H1 (cell line): ENCODE results near the gene ANKH. TPM values are rescaled to one million over a fixed set of nuclear protein-coding genes. Genes with fewer than 3 reads are reported as not detected.

Experiments
- CTCF ChIA-PET: fragments of 300-600 bp; sonication (Branson Sonifier 250); formaldehyde crosslinking; loops from one replicate; lab custom pipeline; 2021; ENCODE audit not compliant: partially characterized antibody; lab: Charles Lee
- POLR2A ChIA-PET: fragments of 300-600 bp; sonication (Branson Sonifier 250); formaldehyde crosslinking; loops from one replicate; lab custom pipeline; 2021; ENCODE audit warnings: inconsistent platforms; ENCODE audit not compliant: partially characterized antibody; lab: Charles Lee
- DNase-seq, 2 experiments: peaks; one replicate each; pipeline versions ENCODE4 v3.0.0 to v3.0.0-alpha.2; 2010 to 2022; ENCODE audit warnings: low spot score in 2 of 2, low read depth in 1 of 2, mixed read lengths in 1 of 2
- FAIRE-seq: peaks from 2 replicates; lab custom pipeline; 2011; peaks lifted over from hg19 to GRCh38; lab: Jason Lieb, UNC
- H2AFZ ChIP-seq: 2 replicates; pipeline ENCODE4 v1.8.1; 2012; ENCODE audit warnings: low read length, inconsistent platforms
- H2AK5ac ChIP-seq: 2 replicates; pipeline ENCODE4 v1.6.1; 2013; ENCODE audit warnings: low read depth, low read length
- H2BK120ac ChIP-seq: replicated peaks from 2 replicates; pipeline ENCODE3; 2013; ENCODE audit warnings: low read depth, low read length, inconsistent platforms
- H2BK12ac ChIP-seq: 2 replicates; pipeline ENCODE4 v1.6.1; 2013; ENCODE audit warnings: low read depth, low read length
- H2BK15ac ChIP-seq: 2 replicates; pipeline ENCODE4 v1.6.1; 2013; ENCODE audit warnings: low read length
- H2BK20ac ChIP-seq: 2 replicates; pipeline ENCODE4 v1.6.1; 2013; ENCODE audit warnings: low read length
- H2BK5ac ChIP-seq: 2 replicates; pipeline ENCODE4 v1.6.1; 2013; ENCODE audit warnings: low read depth, low read length
- H3K14ac ChIP-seq: 2 replicates; pipeline ENCODE4 v1.6.1; 2013; ENCODE audit warnings: inconsistent platforms; ENCODE audit not compliant: insufficient read length
- H3K18ac ChIP-seq: 2 replicates; pipeline ENCODE4 v1.6.1; 2013; ENCODE audit warnings: low read length; ENCODE audit errors: extremely low read depth
- H3K23ac ChIP-seq: 2 replicates; pipeline ENCODE4 v1.6.1; 2013; ENCODE audit warnings: inconsistent platforms; ENCODE audit not compliant: insufficient read length
- H3K23me2 ChIP-seq: 2 replicates; pipeline ENCODE4 v1.6.1; 2013; ENCODE audit warnings: low read depth, low read length
- H3K27ac ChIP-seq: 2 replicates; pipeline ENCODE4 v1.6.1; 2011; ENCODE audit warnings: low read depth, low read length, inconsistent platforms
- H3K27me3 ChIP-seq, 4 experiments: replicated peaks in 1 of 4; 1 replicate in 1 of 4; 2 replicates in 3 of 4; pipeline versions ENCODE4 v1.6.1 to v1.8.1; 2011 to 2013; ENCODE audit warnings: low read length in 3 of 4, mild to moderate bottlenecking in 3 of 4, inconsistent platforms in 2 of 4, mixed read lengths in 2 of 4, moderate library complexity in 1 of 4; ENCODE audit not compliant: control insufficient read depth in 3 of 4, insufficient read depth in 3 of 4; ENCODE audit errors: extremely low read depth in 1 of 4
- H3K36me3 ChIP-seq, 4 experiments: 2 replicates each; pipeline versions ENCODE4 v1.6.1 to v1.8.1; 2011 to 2013; ENCODE audit warnings: mild to moderate bottlenecking in 4 of 4, low read length in 3 of 4, moderate library complexity in 2 of 4, control low read depth in 1 of 4, inconsistent platforms in 1 of 4; ENCODE audit not compliant: insufficient read depth in 4 of 4, control insufficient read depth in 2 of 4
- H3K4ac ChIP-seq: replicated peaks from 2 replicates; pipeline ENCODE3; 2013; ENCODE audit warnings: low read length, low read depth, mixed read lengths, inconsistent platforms; ENCODE audit not compliant: insufficient read length
- H3K4me1 ChIP-seq, 4 experiments: replicated peaks in 1 of 4; 1 replicate in 1 of 4; 2 replicates in 3 of 4; pipeline versions ENCODE4 v1.6.1 to v1.8.1; 2011 to 2013; ENCODE audit warnings: low read length in 3 of 4, inconsistent platforms in 2 of 4, mixed read lengths in 1 of 4; ENCODE audit not compliant: insufficient read depth in 4 of 4, control insufficient read depth in 3 of 4
- H3K4me2 ChIP-seq, 2 experiments: 2 replicates each; pipeline versions ENCODE4 v1.6.1 to v1.8.1; 2011 to 2013; ENCODE audit warnings: low read depth in 2 of 2, low read length in 2 of 2, control low read depth in 1 of 2, inconsistent platforms in 1 of 2, mild to moderate bottlenecking in 1 of 2; ENCODE audit not compliant: insufficient read depth in 1 of 2
- H3K4me3 ChIP-seq, 4 experiments: fragments of 200-600, 300-600 bp in 1 of 4; sonication (generic), shearing (Covaris generic), sonication (Bioruptor Twin) in 1 of 4; 2 replicates each; pipeline versions ENCODE4 v1.5.1 to v1.8.1; 2011 to 2016; ENCODE audit warnings: low read length in 4 of 4, low read depth in 3 of 4, control low read depth in 2 of 4, inconsistent platforms in 2 of 4, mild to moderate bottlenecking in 2 of 4, mixed read lengths in 1 of 4, moderate library complexity in 1 of 4; ENCODE audit not compliant: insufficient read depth in 2 of 4; ENCODE audit errors: extremely low read depth in 1 of 4
- H3K56ac ChIP-seq: replicated peaks from 2 replicates; pipeline ENCODE3; 2013; ENCODE audit warnings: low read depth, mild to moderate bottlenecking, mixed read lengths, low read length, inconsistent platforms; ENCODE audit not compliant: insufficient read length
- H3K79me1 ChIP-seq: 2 replicates; pipeline ENCODE4 v1.6.1; 2013; ENCODE audit warnings: low read depth, low read length, control low read depth
- H3K79me2 ChIP-seq, 2 experiments: 2 replicates each; pipeline versions ENCODE4 v1.6.1 to v1.8.1; 2012 to 2013; ENCODE audit warnings: low read length in 2 of 2, mild to moderate bottlenecking in 2 of 2, inconsistent platforms in 1 of 2; ENCODE audit not compliant: insufficient read depth in 2 of 2, control insufficient read depth in 1 of 2
- H3K9ac ChIP-seq, 4 experiments: replicated peaks in 1 of 4; 1 replicate in 1 of 4; 2 replicates in 3 of 4; pipeline versions ENCODE4 v1.6.1 to v1.8.1; 2011 to 2013; ENCODE audit warnings: low read depth in 3 of 4, low read length in 3 of 4, control low read depth in 2 of 4, mild to moderate bottlenecking in 2 of 4, moderate library complexity in 2 of 4, inconsistent platforms in 1 of 4; ENCODE audit errors: extremely low read depth in 1 of 4
- H3K9me3 ChIP-seq, 2 experiments: 2 replicates each; pipeline versions ENCODE4 v1.6.1 to v1.8.1; 2012 to 2013; ENCODE audit warnings: mild to moderate bottlenecking in 2 of 2, moderate library complexity in 2 of 2, control low read depth in 1 of 2, inconsistent platforms in 1 of 2, low read depth in 1 of 2, low read length in 1 of 2, mixed read lengths in 1 of 2; ENCODE audit not compliant: insufficient read depth in 2 of 2
- H4K20me1 ChIP-seq, 2 experiments: replicated peaks in 1 of 2; 2 replicates each; pipeline versions ENCODE3 to v1.8.1; 2011 to 2013; ENCODE audit warnings: inconsistent platforms in 2 of 2, low read length in 2 of 2, mild to moderate bottlenecking in 1 of 2; ENCODE audit not compliant: insufficient read depth in 2 of 2, control insufficient read depth in 1 of 2
- H4K5ac ChIP-seq: 2 replicates; pipeline ENCODE4 v1.6.1; 2013; ENCODE audit warnings: low read length, low read depth, mixed read lengths, inconsistent platforms; ENCODE audit not compliant: insufficient read length
- H4K8ac ChIP-seq: 2 replicates; pipeline ENCODE4 v1.8.0; 2013; ENCODE audit warnings: mild to moderate bottlenecking, moderate library complexity, low read length, inconsistent platforms; ENCODE audit not compliant: insufficient read depth; ENCODE audit errors: extremely low read depth
- H4K91ac ChIP-seq: replicated peaks from 2 replicates; pipeline ENCODE3; 2013; ENCODE audit warnings: low read length, mixed read lengths, inconsistent platforms; ENCODE audit not compliant: insufficient read length
- CEBPB ChIP-seq: IDR thresholded peaks from 2 replicates; pipeline ENCODE4 v1.6.1; 2012; ENCODE audit warnings: low read depth, low read length
- CHD1 ChIP-seq: IDR thresholded peaks from 2 replicates; pipeline ENCODE4 v1.6.1; 2012; ENCODE audit warnings: low read depth, low read length, improper control_type of control experiment
- CHD2 ChIP-seq: IDR thresholded peaks from 2 replicates; pipeline ENCODE4 v1.6.1; 2012; ENCODE audit warnings: low read length, improper control_type of control experiment
- E2F6 ChIP-seq: IDR thresholded peaks from 2 replicates; pipeline ENCODE4 v1.6.1; 2012; ENCODE audit warnings: inconsistent platforms
- GABPA ChIP-seq: IDR thresholded peaks from 2 replicates; pipeline ENCODE4 v1.6.1; 2011; ENCODE audit warnings: mild to moderate bottlenecking, low read length, moderate library complexity, borderline replicate concordance; ENCODE audit not compliant: insufficient read depth
- JUN ChIP-seq: IDR thresholded peaks from 2 replicates; pipeline ENCODE4 v1.6.1; 2011; ENCODE audit warnings: low read depth, mild to moderate bottlenecking, improper control_type of control experiment, low read length
- KDM1A ChIP-seq: fragments of 200-600, 300-600 bp; sonication (generic); IDR thresholded peaks from 2 replicates; pipeline ENCODE4 v1.7.1; 2016; ENCODE audit warnings: mild to moderate bottlenecking, low read length, borderline replicate concordance
- RXRA ChIP-seq: IDR thresholded peaks from 2 replicates; pipeline ENCODE4 v1.6.1; 2011; ENCODE audit warnings: low read depth, mild to moderate bottlenecking, low read length, moderate library complexity; ENCODE audit not compliant: insufficient read depth
- SP1 ChIP-seq: IDR thresholded peaks from 2 replicates; pipeline ENCODE4 v1.6.1; 2011; ENCODE audit warnings: low read depth, low read length
- SP4 ChIP-seq: IDR thresholded peaks from 2 replicates; pipeline ENCODE4 v1.6.1; 2012; ENCODE audit warnings: low read length, inconsistent platforms
- TAF7 ChIP-seq: optimal IDR thresholded peaks from 2 replicates; pipeline ENCODE3; 2011; ENCODE audit warnings: low read depth, mild to moderate bottlenecking, inconsistent platforms, low read length, moderate library complexity, borderline replicate concordance
- TBP ChIP-seq: IDR thresholded peaks from 2 replicates; pipeline ENCODE4 v1.6.1; 2011; ENCODE audit warnings: low read depth, low read length, improper control_type of control experiment
- ZNF274 ChIP-seq: IDR thresholded peaks from 2 replicates; pipeline ENCODE4 v1.7.0; 2012; ENCODE audit warnings: low read length, borderline replicate concordance; ENCODE audit errors: extremely low read depth
- WGBS, 2 experiments: shearing (Covaris generic) in 1 of 2; methylation state at CpG; one replicate each; pipeline versions ENCODE4 v1.1.6 to v1.1.7; 2013 to 2015; ENCODE audit warnings: low lambda C conversion rate in 2 of 2, mixed read lengths in 2 of 2, inconsistent platforms in 1 of 2, low coverage in 1 of 2, missing lambda C conversion rate in 1 of 2; ENCODE audit not compliant: insufficient replicate concordance in 2 of 2, insufficient coverage in 1 of 2, insufficient read length in 1 of 2; ENCODE audit errors: extremely low coverage in 1 of 2, missing lambda C conversion rate in 1 of 2; 5-methylcytosine and 5-hydroxymethylcytosine counted together
- polyA plus RNA-seq, 7 experiments: library from polyadenylated mRNA; depleted of rRNA in 3 of 7; stranded (reverse) in 5 of 7; unstranded in 2 of 7; fragments of >200 nt in 5 of 7; fragments of 200-250 nt in 2 of 7; gene quantifications; 1 replicate in 5 of 7; 2 replicates in 1 of 7; 4 replicates in 1 of 7; pipeline versions ENCODE4 v1.2.1 to v1.2.3, GENCODE V29; 2011 to 2013; ENCODE audit warnings: missing spikeins in 2 of 7, mixed read lengths in 2 of 7
- total RNA-seq: library from RNA; stranded (reverse); fragmentation: NEBNext Ultra II Directional; extraction: Animal tissue kit (Norgen Biotek cat#: 25700); gene quantifications from 2 replicates; pipeline ENCODE4 v1.2.1, GENCODE V29; 2021

ANKH gene
- total and polyA plus RNA-seq, 2 of the 8 experiments (the other 6 are each of a cell fraction or from before 2014, with no cell fraction given), result 5.3 to 13.0 TPM

- Histone ChIP-seq H2BK15ac (no peak overlapping the region), H4K8ac (no peak overlapping the region), H2BK20ac (no peak overlapping the region), H3K4me3 (no peak overlapping the region), H2AFZ (no peak overlapping the region), H3K18ac (no peak overlapping the region), H2BK12ac (no peak overlapping the region), H3K4me1 (no peaks in the 10 kb centered on the region), H3K14ac (no peak overlapping the region), H4K20me1 (no peaks in the 10 kb centered on the region), H3K79me1 (no peaks in the 10 kb centered on the region), H3K23me2 (no peaks in the 10 kb centered on the region), H3K79me2 (no peaks in the 10 kb centered on the region), H3K56ac (no peak overlapping the region), H4K5ac (no peak overlapping the region), H3K9me3 (no peaks in the 10 kb centered on the region), H2BK5ac (no peak overlapping the region), H3K4me2 (no peak overlapping the region), H3K23ac (no peak overlapping the region), H3K27ac (no peak overlapping the region), H3K4ac (no peak overlapping the region), H3K9ac (no peak overlapping the region), H4K91ac (no peak overlapping the region), H3K27me3 (no peaks in the 10 kb centered on the region), H2AK5ac (no peak overlapping the region), H3K36me3 (no peaks in the 10 kb centered on the region), H2BK120ac (no peak overlapping the region)
- no peak for TF ChIP-seq E2F6
- TF ChIP-seq RXRA, result no peak
- TF ChIP-seq TBP, result no peak
- TF ChIP-seq SP1, result no peak
- TF ChIP-seq CHD2, result no peak
- TF ChIP-seq ZNF274, result no peak
- no peak for TF ChIP-seq JUN
- TF ChIP-seq CEBPB, result no peak
- TF ChIP-seq CHD1, result no peak
- TF ChIP-seq TAF7, result no peak
- TF ChIP-seq GABPA, result no peak
- no peak for TF ChIP-seq SP4
- TF ChIP-seq KDM1A, result no peak
- 86% methylated on average over 3 of the region's 3 CpGs; no CpG with 5 or more reads in 1 of the 2 experiments for WGBS, 2 experiments
- ChIA-PET CTCF (no interaction called here), POLR2A (no interaction called here)
- DNase-seq (no peak), FAIRE-seq (no peak)
Observed at GRCh38 chr5:14829396-14829795, 42.2 kb downstream of the ANKH start.
